Coronary artery (tissue), 2 donors: ENCODE results near the gene CAPZA3.
A peak's percentile ranks its signal among the peaks of the same experiment; 100 is the strongest.

Experiments
- DNase-seq: peaks from one replicate; pipeline ENCODE4 v3.0.0-alpha.2; 2017; ENCODE audit warnings: low spot score
- H3K27ac ChIP-seq, 2 donors: fragments of 200-600 bp; sonication (generic); one replicate each; pipeline ENCODE4 v1.5.1; 2016 to 2019
- H3K4me3 ChIP-seq: fragments of 200-600 bp; sonication (generic); 2 replicates; pipeline ENCODE4 v1.5.1; 2016; ENCODE audit warnings: mild to moderate bottlenecking, moderate library complexity
- CTCF ChIP-seq: fragments of 200-600 bp; sonication (generic); IDR thresholded peaks from one replicate; pipeline ENCODE4 v1.5.1; 2019; ENCODE audit warnings: antibody characterized with exemption

CAPZA3 gene

GRCh38 chr12:18723752-18724151 is 14.2 kb upstream of the CAPZA3 start:
- DNase-seq: no peak
- no peak overlapping the region for H3K4me3 ChIP-seq

DNA sequence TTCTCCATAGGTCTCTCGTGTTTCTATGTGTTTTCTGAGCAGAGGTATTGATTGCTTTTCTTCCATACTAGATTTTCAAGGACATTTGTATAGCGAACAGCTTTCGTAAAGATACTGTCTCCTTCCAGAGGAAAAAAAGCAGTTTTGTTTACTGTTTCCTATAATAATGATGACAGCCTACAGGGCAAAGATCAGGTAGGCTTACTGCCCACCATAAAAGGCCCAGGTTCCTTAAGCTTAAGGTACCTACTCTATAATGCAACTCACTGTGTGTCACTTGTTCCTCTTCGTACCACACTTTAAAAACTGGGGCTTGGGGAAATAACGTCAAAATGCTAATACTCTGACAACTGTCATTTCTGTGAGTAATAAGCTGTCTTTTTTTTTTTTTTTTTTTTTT is 6.8 kb upstream of the CAPZA3 start:
- DNase-seq: no peak
- Histone ChIP-seq H3K27ac (no peak overlapping the region), H3K4me3 (no peak overlapping the region)
- TF ChIP-seq CTCF: no peak

More at GRCh38 chr12:18723752-18724151, 14.2 kb upstream of the CAPZA3 start:
- TF ChIP-seq CTCF: no peak
- no peak overlapping the region for H3K27ac ChIP-seq

DNA sequence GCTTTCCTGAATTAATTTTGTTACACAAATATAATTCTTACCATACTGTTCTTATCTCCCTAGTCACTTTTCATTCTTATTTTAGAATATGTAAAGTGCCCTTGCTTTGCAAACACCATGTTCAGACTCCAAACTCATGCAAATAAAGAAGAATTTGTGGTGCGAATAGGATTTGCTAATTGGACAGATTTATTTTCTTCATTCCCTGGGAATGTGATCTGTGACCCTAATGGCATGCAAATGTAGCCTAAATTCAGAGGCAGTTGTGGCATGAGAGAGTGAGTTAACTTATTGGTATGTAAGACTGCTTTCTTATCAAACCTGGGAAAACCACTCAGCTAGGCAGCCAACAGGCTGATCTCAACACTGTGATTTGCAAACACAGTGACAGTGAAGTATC is 10.0 kb downstream of the CAPZA3 start:
- DNase-seq: no peak
- H3K27ac ChIP-seq: no peak overlapping the region

GRCh38 chr12:18749386-18749957 is 11.6 kb downstream of the CAPZA3 start:
- no peak overlapping the region for H3K4me3 ChIP-seq
- no peak overlapping the region for H3K27ac ChIP-seq
- TF ChIP-seq CTCF: no peak
- no peak for DNase-seq

More for the DNA sequence above, 10.0 kb downstream of the CAPZA3 start:
- H3K4me3 ChIP-seq: no peak overlapping the region
- TF ChIP-seq CTCF: no peak

GRCh38 chr12:18750085-18750484 is 12.2 kb downstream of the CAPZA3 start:
- H3K4me3 ChIP-seq: no peak overlapping the region
- no peak for DNase-seq
- H3K27ac ChIP-seq: no peak overlapping the region
- TF ChIP-seq CTCF: no peak

DNA sequence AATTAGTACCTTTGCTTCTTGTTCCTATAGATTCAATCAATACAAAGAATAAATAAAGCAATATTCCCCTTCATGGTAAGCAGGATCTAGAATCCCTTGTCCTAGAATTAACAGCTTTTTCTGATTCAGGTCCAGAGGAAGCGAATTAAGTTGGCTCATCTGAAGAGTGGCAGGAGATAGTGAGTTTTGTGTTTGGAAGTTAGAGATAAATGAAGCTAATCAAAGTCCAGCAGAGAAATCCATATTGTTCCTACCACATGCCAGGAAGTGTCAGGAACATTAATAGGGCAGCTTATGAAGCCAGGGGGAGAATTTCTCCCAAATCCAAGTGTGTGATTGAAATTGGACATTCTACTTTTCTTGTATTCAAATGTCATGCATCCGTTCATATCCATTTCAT is 13.9 kb downstream of the CAPZA3 start:
- TF ChIP-seq CTCF: no peak
- Histone ChIP-seq H3K27ac (no peak overlapping the region), H3K4me3 (no peak overlapping the region)
- DNase-seq: no peak

- TF ChIP-seq CTCF: no peak
- no peak for DNase-seq
- no peak overlapping the region for H3K4me3 ChIP-seq
- H3K27ac ChIP-seq: peak overlapping the region in 1 of 2 donors; percentile 23
Observed at GRCh38 chr12:18752280-18752920, 14.5 kb downstream of the CAPZA3 start.
